T follicular helper cell (primary cell): ENCODE results near the gene ZNF627.
"Not testable (repeated sequence)": the region's sequence is repeated elsewhere in the genome, so short reads cannot be mapped to it uniquely, and the experiment has no call there.

ENCODE experiments used
- DNase-seq: peaks from one replicate; pipeline ENCODE4 v3.0.0-alpha.2; 2020; ENCODE audit warnings: low read depth
- total RNA-seq, 2 experiments: gene quantifications; one replicate each; lab custom pipeline; 2026; lab: John Stamatoyannopoulos, UW

Gene ZNF627
- total RNA-seq = 6.5 to 18.2 reads per million in 2 experiments

GRCh38 chr19:11597202-11598102 lies at the start of gene ZNF627:
ZNF627 (plus strand) TSS chr19:11597483; CDS start chr19:11597628, 145 bp downstream.
- DNase-seq = peak; percentile 95

- DNase-seq = no peak
Observed at GRCh38 chr19:11547929-11548700, 49.2 kb upstream of the ZNF627 start.

- DNase-seq = no peak
Observed at GRCh38 chr19:11549386-11549953, 47.8 kb upstream of the ZNF627 start.

GRCh38 chr19:11550265-11550664 lies 47.0 kb upstream of the ZNF627 start:
- DNase-seq = no peak

- DNase-seq = no peak
Observed at GRCh38 chr19:11551603-11552235, 45.6 kb upstream of the ZNF627 start.

GRCh38 chr19:11552666-11553372 lies 44.5 kb upstream of the ZNF627 start:
- DNase-seq = no peak

- no peak for DNase-seq
Observed at GRCh38 chr19:11554160-11554559, 43.1 kb upstream of the ZNF627 start.

- DNase-seq = no peak
Observed at GRCh38 chr19:11555246-11555645, 42.0 kb upstream of the ZNF627 start.

- DNase-seq = no peak
Observed at GRCh38 chr19:11556634-11557420, 40.5 kb upstream of the ZNF627 start.

GRCh38 chr19:11558881-11559828 lies 38.1 kb upstream of the ZNF627 start, which contains the start of gene ELOF1:
ELOF1 (minus strand) TSS chr19:11559230; CDS start chr19:11554347, 4,883 bp downstream.
- peak; percentile 95 for DNase-seq

GRCh38 chr19:11560404-11561051 lies 36.8 kb upstream of the ZNF627 start:
- DNase-seq = peak; percentile 34

GRCh38 chr19:11563532-11563931 lies 33.8 kb upstream of the ZNF627 start:
- no peak for DNase-seq

GRCh38 chr19:11564082-11564807 lies 33.0 kb upstream of the ZNF627 start:
- DNase-seq = not testable (repeated sequence)

GRCh38 chr19:11565649-11565980 lies 31.7 kb upstream of the ZNF627 start:
- not testable (repeated sequence) for DNase-seq

- no peak for DNase-seq
Observed at GRCh38 chr19:11566164-11566563, 31.1 kb upstream of the ZNF627 start.

GRCh38 chr19:11570039-11570462 lies 27.2 kb upstream of the ZNF627 start:
- no peak for DNase-seq

GRCh38 chr19:11573354-11573753 lies 23.9 kb upstream of the ZNF627 start:
- DNase-seq = not testable (repeated sequence)

- DNase-seq = not testable (repeated sequence)
Observed at GRCh38 chr19:11573763-11574162, 23.5 kb upstream of the ZNF627 start.
